GM10847 (cell line): ENCODE results near the gene LRRC8B.
A peak's percentile ranks its signal among the peaks of the same experiment; 100 is the strongest.

ENCODE experiments used
- POLR2A ChIP-seq: IDR thresholded peaks from 2 replicates; pipeline ENCODE4 v1.6.1; 2011; ENCODE audit not compliant: insufficient read length; ENCODE audit errors: extremely low read depth

LRRC8B gene

GRCh38 chr1:89630048-89630447 is 105.4 kb downstream of the LRRC8B start:
- TF ChIP-seq POLR2A = no peak

GRCh38 chr1:89631816-89632656 is 107.4 kb downstream of the LRRC8B start:
- no peak for TF ChIP-seq POLR2A

GRCh38 chr1:89632657-89633247 is 108.1 kb downstream of the LRRC8B start, which contains the start of gene LRRC8C:
LRRC8C (plus strand) TSS chr1:89633120; CDS start chr1:89686474, 53,354 bp downstream.
- TF ChIP-seq POLR2A = no peak

GRCh38 chr1:89633248-89633799 is 108.7 kb downstream of the LRRC8B start:
- TF ChIP-seq POLR2A = peak; percentile 30

- TF ChIP-seq POLR2A = no peak
Observed at GRCh38 chr1:89633800-89634625, 109.4 kb downstream of the LRRC8B start.

GRCh38 chr1:89635825-89636815 is 111.5 kb downstream of the LRRC8B start:
- no peak for TF ChIP-seq POLR2A

- no peak for TF ChIP-seq POLR2A
Observed at GRCh38 chr1:89637496-89637895, 112.9 kb downstream of the LRRC8B start.

- TF ChIP-seq POLR2A = no peak
Observed at GRCh38 chr1:89640440-89640839, 115.8 kb downstream of the LRRC8B start.

GRCh38 chr1:89641781-89642180 is 117.2 kb downstream of the LRRC8B start:
- no peak for TF ChIP-seq POLR2A

GRCh38 chr1:89643577-89643976 is 118.9 kb downstream of the LRRC8B start:
- no peak for TF ChIP-seq POLR2A

- no peak for TF ChIP-seq POLR2A
Observed at GRCh38 chr1:89644119-89644814, 119.6 kb downstream of the LRRC8B start.

- no peak for TF ChIP-seq POLR2A
Observed at GRCh38 chr1:89646259-89646658, 121.6 kb downstream of the LRRC8B start.
